NCI-H460 (cell line): ENCODE results near the gene KCTD21. TPM values are rescaled to one million over a fixed set of nuclear protein-coding genes. Genes with fewer than 3 reads are reported as not detected.
A peak's percentile ranks its signal among the peaks of the same experiment; 100 is the strongest.
"Not testable (repeated sequence)": the region's sequence is repeated elsewhere in the genome, so short reads cannot be mapped to it uniquely, and the experiment has no call there.

ENCODE experiments used
- DNase-seq: peaks from one replicate; pipeline ENCODE4 v3.0.0-alpha.2; 2016; ENCODE audit warnings: low read depth; ENCODE audit errors: extremely low read depth
- total RNA-seq: library from RNA; depleted of rRNA; stranded (reverse); fragments of >200 nt; shearing (Covaris generic); gene quantifications from 2 replicates; pipeline ENCODE4 v1.2.3, GENCODE V29; 2014

The KCTD21 gene
- total RNA-seq, 1 experiment from 2014 or later = 4.1 TPM

DNA sequence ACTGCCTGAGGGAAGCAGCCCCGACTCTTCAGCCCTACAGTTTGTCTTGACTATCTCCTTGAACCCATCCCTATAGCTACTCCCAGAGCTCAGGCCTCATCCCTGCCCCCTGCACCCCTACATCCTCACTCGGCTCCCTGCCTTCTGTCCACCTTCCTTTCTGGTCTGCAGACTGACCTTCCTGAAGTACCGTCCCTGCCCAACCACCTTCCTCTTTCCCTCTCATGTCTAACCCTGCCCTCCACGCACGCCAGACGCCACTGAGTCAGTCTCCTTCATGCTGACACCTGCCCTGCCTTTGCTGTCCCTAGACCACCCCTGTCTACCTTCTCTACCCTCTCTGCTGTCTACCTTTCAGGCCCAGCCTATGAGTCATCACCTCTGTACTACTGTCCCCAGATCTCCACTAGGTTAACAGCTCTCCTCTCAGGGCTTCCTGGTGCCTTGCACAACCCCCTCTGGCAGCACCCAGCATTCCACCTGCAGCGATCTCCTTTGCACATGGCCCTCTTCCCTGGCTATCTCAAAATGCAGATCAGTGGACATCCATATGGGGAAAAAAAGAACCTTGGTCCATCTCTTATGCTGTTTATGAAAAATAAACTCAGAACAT lies 8.9 kb downstream of the KCTD21 start:
- DNase-seq = no peak

GRCh38 chr11:78177216-78177615 lies 11.2 kb downstream of the KCTD21 start:
- DNase-seq = no peak

DNA sequence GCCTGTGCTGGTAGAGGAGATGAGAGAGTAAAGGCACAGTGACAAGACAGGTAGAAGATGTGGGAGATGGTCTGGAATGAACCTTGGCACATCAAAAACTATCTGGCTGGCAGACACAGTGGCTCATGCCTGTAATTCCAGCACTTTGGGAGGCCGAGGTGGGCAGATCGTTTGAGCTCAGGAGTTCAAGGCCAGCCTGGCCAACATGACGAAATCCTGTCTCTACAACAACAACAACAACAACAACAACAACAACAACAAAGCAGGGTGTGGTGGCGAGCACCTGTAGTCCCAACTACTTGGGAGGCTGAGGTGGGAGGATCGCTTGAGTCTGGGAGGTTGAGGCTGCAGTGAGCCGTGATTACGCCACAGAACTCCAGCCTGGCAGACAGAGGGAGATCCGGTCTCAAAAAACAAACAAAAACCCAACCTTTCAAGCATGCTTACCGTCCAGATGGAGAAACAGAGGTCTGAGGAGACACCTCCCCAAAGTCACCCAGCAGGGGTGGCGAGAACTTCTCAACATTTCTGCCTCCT lies 11.8 kb downstream of the KCTD21 start:
- no peak for DNase-seq

DNA sequence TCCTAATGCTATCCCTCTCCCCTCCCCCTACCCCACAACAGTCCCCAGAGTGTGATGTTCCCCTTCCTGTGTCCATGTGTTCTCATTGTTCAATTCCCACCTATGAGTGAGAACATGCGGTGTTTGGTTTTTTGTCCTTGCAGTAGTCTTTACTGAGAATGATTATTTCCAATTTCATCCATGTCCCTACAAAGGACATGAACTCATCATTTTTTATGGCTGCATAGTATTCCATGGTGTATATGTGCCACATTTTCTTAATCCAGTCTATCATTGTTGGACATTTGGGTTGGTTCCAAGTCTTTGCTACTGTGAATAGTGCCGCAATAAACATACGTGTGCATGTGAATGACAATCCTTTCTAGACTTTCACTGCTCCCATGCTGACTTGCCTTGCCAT lies 12.6 kb downstream of the KCTD21 start:
- not testable (repeated sequence) for DNase-seq

DNA sequence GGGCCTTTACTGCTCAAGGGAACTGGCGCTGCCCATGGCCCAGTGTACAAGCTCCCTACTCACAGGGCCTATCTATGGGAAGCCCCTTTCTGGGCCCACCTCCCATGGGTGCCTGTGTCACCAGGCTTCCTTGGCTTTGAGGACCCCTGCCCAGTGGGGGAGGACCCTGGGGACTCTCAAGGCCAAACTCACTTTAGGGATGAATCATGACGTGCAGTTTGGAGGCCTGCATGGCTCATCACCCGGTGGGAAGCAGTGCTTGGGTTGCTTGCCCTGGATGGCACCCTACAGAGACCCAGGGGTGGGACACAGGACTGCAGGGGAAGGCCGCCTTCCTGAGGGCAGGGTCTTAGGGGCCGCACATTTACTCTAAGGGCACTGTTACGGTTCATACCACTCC lies 16.5 kb downstream of the KCTD21 start:
- no peak for DNase-seq

GRCh38 chr11:78170874-78171549 lies 17.4 kb downstream of the KCTD21 start:
- DNase-seq = no peak

DNA sequence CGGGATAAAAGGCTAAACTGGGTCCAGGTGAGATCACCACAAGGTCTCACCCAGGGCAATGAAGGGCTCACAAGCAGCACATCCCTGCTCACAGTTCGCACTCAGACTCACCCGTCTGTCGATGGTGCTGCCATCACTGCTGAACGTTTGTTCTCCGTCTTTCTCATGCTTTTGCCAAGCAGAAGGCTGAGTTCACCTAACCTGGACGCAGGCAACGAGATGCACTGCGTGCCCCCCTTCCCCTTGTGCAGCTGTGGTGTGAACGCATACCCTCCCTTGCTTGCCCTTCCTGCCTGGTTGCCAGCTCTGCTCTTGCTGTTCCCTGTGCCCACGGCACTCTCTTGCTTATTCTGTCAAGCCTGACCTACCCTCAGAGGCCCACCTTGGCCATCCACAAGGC lies 18.0 kb downstream of the KCTD21 start:
- no peak for DNase-seq

DNA sequence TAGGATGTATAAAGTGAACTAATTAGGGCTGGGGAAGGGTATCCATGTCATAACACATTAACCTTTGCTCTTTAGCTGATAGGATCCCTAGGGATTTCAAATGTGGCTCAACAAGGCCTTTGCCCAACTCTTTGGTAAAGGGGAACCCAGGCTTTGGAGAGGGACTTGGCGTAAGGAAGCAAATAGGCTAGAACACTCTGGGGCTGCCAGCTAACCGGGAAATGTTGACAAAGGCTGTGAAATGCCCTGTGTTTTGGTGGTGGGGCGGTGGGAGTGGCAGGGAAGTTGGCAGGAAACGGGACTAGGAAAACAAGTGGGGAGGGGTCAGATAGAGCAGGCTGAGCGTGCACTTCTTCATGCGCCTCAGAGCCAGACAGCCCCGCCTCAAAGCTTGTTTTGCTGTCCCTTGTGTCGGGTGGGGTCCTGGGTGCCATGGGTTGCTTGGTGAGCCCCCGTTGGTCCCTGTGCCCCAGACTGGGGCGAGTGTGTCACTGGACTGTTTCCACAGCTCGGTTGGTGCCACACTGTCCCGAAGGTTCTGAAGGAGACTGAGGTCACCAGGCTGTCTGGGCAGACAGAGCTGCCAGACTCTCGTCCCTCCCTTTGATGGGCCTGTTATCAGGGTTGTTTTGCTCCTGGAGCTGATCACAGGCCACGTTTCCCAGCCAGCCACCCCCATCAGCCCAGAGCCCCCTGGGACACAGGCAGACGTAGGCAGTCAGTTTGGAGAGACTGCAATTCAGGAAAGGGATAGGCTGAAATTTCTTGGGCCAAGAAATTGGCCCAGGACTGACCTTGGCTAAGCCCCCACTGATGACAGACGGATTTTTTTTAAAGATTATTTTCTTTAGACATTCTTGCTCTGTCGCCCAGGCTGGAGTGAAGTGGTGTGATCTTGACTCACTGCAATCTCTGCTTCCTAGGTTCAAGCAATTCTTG lies 19.6 kb downstream of the KCTD21 start:
- DNase-seq = no peak

DNA sequence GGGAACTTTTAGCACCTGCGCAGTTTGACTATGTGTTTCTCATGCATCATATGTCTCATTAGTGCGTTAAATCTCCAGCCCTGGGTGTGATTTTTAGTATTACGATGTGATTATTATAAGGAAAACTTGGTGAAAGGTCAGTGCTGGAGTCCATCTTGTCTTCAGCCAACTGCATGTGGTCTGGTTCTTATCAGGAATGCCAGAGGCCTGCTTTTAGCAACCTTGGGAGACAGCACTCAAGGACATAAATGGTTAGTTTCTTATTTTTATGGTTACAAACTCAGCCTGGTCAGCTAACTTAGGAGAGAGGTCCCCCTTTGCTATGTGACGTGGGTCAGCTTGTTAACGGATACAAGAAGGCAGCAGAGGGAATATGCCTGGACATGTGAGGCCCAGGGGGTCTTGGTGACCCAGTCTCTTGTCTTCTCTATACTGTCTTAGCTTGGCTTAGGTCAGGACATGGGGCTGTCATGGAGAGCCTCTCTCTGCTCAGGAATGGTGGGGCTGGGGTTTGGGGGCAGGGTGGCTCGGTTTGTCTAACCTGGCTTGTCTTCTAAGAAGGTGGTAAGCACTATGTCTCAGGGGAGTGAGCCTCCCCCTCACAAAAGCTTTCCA lies 21.5 kb downstream of the KCTD21 start:
- no peak for DNase-seq

- no peak for DNase-seq
Observed at GRCh38 chr11:78164471-78164870, 24.0 kb downstream of the KCTD21 start.

DNA sequence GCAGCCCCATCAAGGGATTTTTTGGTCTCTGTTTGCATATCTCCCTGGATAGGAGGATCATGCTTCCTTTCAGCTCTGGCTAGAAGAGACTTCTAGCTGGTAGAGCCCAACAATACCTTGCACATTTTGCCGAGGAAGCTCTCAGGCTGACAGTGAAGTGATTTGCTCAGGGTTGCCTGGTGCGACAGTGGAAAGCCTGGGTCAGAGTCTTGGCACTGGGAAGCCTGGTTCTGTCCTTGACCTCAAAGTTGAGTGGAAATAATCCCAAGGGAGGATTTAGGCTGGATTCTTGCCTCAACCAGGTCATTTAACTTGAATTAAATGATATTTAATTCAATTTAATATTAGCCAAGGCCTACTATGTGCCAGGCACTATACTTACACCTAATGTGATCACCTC lies 24.6 kb downstream of the KCTD21 start:
- DNase-seq = no peak

DNA sequence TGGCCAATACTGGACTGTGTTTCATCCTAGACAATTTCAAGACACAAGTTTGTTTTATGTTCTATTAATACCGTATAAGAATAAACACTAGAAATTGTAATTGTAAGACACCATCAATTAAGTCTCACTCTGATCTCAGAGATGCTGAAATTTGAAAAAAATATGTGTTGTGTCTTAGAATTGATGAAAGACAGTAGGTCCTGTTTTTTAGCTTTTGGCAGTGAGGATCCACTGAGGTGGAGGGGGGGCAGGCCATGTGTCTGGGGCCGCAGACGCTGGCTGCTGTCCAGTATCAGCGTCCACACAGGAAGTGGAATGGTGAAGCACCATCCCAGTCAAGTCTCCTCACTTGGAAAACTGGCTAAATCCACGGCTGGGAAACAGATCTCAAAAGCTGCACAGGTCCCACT lies 26.5 kb downstream of the KCTD21 start:
- DNase-seq = no peak

GRCh38 chr11:78161346-78161745 lies 27.1 kb downstream of the KCTD21 start:
- no peak for DNase-seq

DNA sequence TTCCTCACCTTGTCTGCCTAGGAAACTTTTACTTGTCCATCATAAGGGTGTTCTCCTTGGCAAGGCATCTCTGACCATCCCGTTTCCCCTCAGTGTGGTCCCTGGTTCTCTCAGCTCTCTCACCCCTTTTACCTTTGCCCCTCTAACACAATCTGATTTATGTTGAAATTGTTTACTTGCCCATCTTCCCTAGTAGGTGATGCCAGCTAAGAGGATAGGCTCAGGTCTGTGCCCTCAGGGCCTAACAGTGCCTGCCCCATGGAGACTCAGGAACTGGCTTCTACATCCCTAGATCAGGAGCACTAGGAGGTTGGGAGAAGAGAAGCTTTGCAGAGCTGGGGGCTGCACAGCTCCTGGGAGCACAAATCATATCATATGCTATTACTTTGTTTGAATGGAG lies 27.9 kb downstream of the KCTD21 start:
- DNase-seq = no peak

- DNase-seq = no peak
Observed at GRCh38 chr11:78158987-78159652, 29.3 kb downstream of the KCTD21 start.

- DNase-seq = no peak
Observed at GRCh38 chr11:78156127-78156844, 32.1 kb downstream of the KCTD21 start.

- no peak for DNase-seq
Observed at GRCh38 chr11:78151804-78152203, 36.6 kb downstream of the KCTD21 start.

GRCh38 chr11:78150754-78151153 lies 37.7 kb downstream of the KCTD21 start:
- DNase-seq = no peak

DNA sequence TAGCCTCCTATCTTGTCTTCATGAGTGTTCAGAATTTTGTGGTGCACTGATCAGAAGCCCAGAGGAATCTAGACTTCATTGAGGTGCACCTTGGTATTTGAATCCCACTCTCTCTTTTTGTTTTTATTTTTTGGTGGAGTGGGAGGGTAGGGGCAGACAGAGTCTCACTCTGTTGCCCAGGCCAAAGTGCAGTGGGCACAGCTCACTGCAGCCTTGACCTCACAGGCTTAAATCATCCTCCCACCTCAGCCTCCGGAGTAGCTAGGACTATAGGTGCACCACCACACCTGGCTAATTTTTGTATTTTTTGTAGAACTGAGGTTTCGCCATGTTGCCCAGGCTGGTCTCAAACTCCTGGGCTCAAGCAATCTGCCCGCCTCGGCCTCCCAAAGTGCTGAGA lies 38.1 kb downstream of the KCTD21 start:
- no peak for DNase-seq

GRCh38 chr11:78149646-78150045 lies 38.8 kb downstream of the KCTD21 start:
- peak; percentile 18 for DNase-seq
